H1 (cell line): ENCODE results near the gene LY6G5B. TPM values are rescaled to one million over a fixed set of nuclear protein-coding genes. Genes with fewer than 3 reads are reported as not detected.
A peak's percentile ranks its signal among the peaks of the same experiment; 100 is the strongest.

Experiments used
- CTCF ChIA-PET: fragments of 300-600 bp; sonication (Branson Sonifier 250); formaldehyde crosslinking; loops from one replicate; lab custom pipeline; 2021; ENCODE audit not compliant: partially characterized antibody; lab: Charles Lee
- POLR2A ChIA-PET: fragments of 300-600 bp; sonication (Branson Sonifier 250); formaldehyde crosslinking; loops from one replicate; lab custom pipeline; 2021; ENCODE audit warnings: inconsistent platforms; ENCODE audit not compliant: partially characterized antibody; lab: Charles Lee
- DNase-seq, 2 experiments: peaks; one replicate each; pipeline versions ENCODE4 v3.0.0 to v3.0.0-alpha.2; 2010 to 2022; ENCODE audit warnings: low spot score in 2 of 2, low read depth in 1 of 2, mixed read lengths in 1 of 2
- FAIRE-seq: peaks from 2 replicates; lab custom pipeline; 2011; peaks lifted over from hg19 to GRCh38; lab: Jason Lieb, UNC
- H2AFZ ChIP-seq: 2 replicates; pipeline ENCODE4 v1.8.1; 2012; ENCODE audit warnings: low read length, inconsistent platforms
- H2AK5ac ChIP-seq: 2 replicates; pipeline ENCODE4 v1.6.1; 2013; ENCODE audit warnings: low read depth, low read length
- H2BK120ac ChIP-seq: replicated peaks from 2 replicates; pipeline ENCODE3; 2013; ENCODE audit warnings: low read depth, low read length, inconsistent platforms
- H2BK12ac ChIP-seq: 2 replicates; pipeline ENCODE4 v1.6.1; 2013; ENCODE audit warnings: low read depth, low read length
- H2BK15ac ChIP-seq: 2 replicates; pipeline ENCODE4 v1.6.1; 2013; ENCODE audit warnings: low read length
- H2BK20ac ChIP-seq: 2 replicates; pipeline ENCODE4 v1.6.1; 2013; ENCODE audit warnings: low read length
- H2BK5ac ChIP-seq: 2 replicates; pipeline ENCODE4 v1.6.1; 2013; ENCODE audit warnings: low read depth, low read length
- H3K14ac ChIP-seq: 2 replicates; pipeline ENCODE4 v1.6.1; 2013; ENCODE audit warnings: inconsistent platforms; ENCODE audit not compliant: insufficient read length
- H3K18ac ChIP-seq: 2 replicates; pipeline ENCODE4 v1.6.1; 2013; ENCODE audit warnings: low read length; ENCODE audit errors: extremely low read depth
- H3K23ac ChIP-seq: 2 replicates; pipeline ENCODE4 v1.6.1; 2013; ENCODE audit warnings: inconsistent platforms; ENCODE audit not compliant: insufficient read length
- H3K23me2 ChIP-seq: 2 replicates; pipeline ENCODE4 v1.6.1; 2013; ENCODE audit warnings: low read depth, low read length
- H3K27ac ChIP-seq: 2 replicates; pipeline ENCODE4 v1.6.1; 2011; ENCODE audit warnings: low read depth, low read length, inconsistent platforms
- H3K27me3 ChIP-seq, 4 experiments: replicated peaks in 1 of 4; 1 replicate in 1 of 4; 2 replicates in 3 of 4; pipeline versions ENCODE4 v1.6.1 to v1.8.1; 2011 to 2013; ENCODE audit warnings: low read length in 3 of 4, mild to moderate bottlenecking in 3 of 4, inconsistent platforms in 2 of 4, mixed read lengths in 2 of 4, moderate library complexity in 1 of 4; ENCODE audit not compliant: control insufficient read depth in 3 of 4, insufficient read depth in 3 of 4; ENCODE audit errors: extremely low read depth in 1 of 4
- H3K36me3 ChIP-seq, 4 experiments: 2 replicates each; pipeline versions ENCODE4 v1.6.1 to v1.8.1; 2011 to 2013; ENCODE audit warnings: mild to moderate bottlenecking in 4 of 4, low read length in 3 of 4, moderate library complexity in 2 of 4, control low read depth in 1 of 4, inconsistent platforms in 1 of 4; ENCODE audit not compliant: insufficient read depth in 4 of 4, control insufficient read depth in 2 of 4
- H3K4ac ChIP-seq: replicated peaks from 2 replicates; pipeline ENCODE3; 2013; ENCODE audit warnings: low read length, low read depth, mixed read lengths, inconsistent platforms; ENCODE audit not compliant: insufficient read length
- H3K4me1 ChIP-seq, 4 experiments: replicated peaks in 1 of 4; 1 replicate in 1 of 4; 2 replicates in 3 of 4; pipeline versions ENCODE4 v1.6.1 to v1.8.1; 2011 to 2013; ENCODE audit warnings: low read length in 3 of 4, inconsistent platforms in 2 of 4, mixed read lengths in 1 of 4; ENCODE audit not compliant: insufficient read depth in 4 of 4, control insufficient read depth in 3 of 4
- H3K4me2 ChIP-seq, 2 experiments: 2 replicates each; pipeline versions ENCODE4 v1.6.1 to v1.8.1; 2011 to 2013; ENCODE audit warnings: low read depth in 2 of 2, low read length in 2 of 2, control low read depth in 1 of 2, inconsistent platforms in 1 of 2, mild to moderate bottlenecking in 1 of 2; ENCODE audit not compliant: insufficient read depth in 1 of 2
- H3K4me3 ChIP-seq, 4 experiments: fragments of 200-600, 300-600 bp in 1 of 4; sonication (generic), shearing (Covaris generic), sonication (Bioruptor Twin) in 1 of 4; 2 replicates each; pipeline versions ENCODE4 v1.5.1 to v1.8.1; 2011 to 2016; ENCODE audit warnings: low read length in 4 of 4, low read depth in 3 of 4, control low read depth in 2 of 4, inconsistent platforms in 2 of 4, mild to moderate bottlenecking in 2 of 4, mixed read lengths in 1 of 4, moderate library complexity in 1 of 4; ENCODE audit not compliant: insufficient read depth in 2 of 4; ENCODE audit errors: extremely low read depth in 1 of 4
- H3K56ac ChIP-seq: replicated peaks from 2 replicates; pipeline ENCODE3; 2013; ENCODE audit warnings: low read depth, mild to moderate bottlenecking, mixed read lengths, low read length, inconsistent platforms; ENCODE audit not compliant: insufficient read length
- H3K79me1 ChIP-seq: 2 replicates; pipeline ENCODE4 v1.6.1; 2013; ENCODE audit warnings: low read depth, low read length, control low read depth
- H3K79me2 ChIP-seq, 2 experiments: 2 replicates each; pipeline versions ENCODE4 v1.6.1 to v1.8.1; 2012 to 2013; ENCODE audit warnings: low read length in 2 of 2, mild to moderate bottlenecking in 2 of 2, inconsistent platforms in 1 of 2; ENCODE audit not compliant: insufficient read depth in 2 of 2, control insufficient read depth in 1 of 2
- H3K9ac ChIP-seq, 4 experiments: replicated peaks in 1 of 4; 1 replicate in 1 of 4; 2 replicates in 3 of 4; pipeline versions ENCODE4 v1.6.1 to v1.8.1; 2011 to 2013; ENCODE audit warnings: low read depth in 3 of 4, low read length in 3 of 4, control low read depth in 2 of 4, mild to moderate bottlenecking in 2 of 4, moderate library complexity in 2 of 4, inconsistent platforms in 1 of 4; ENCODE audit errors: extremely low read depth in 1 of 4
- H3K9me3 ChIP-seq, 2 experiments: 2 replicates each; pipeline versions ENCODE4 v1.6.1 to v1.8.1; 2012 to 2013; ENCODE audit warnings: mild to moderate bottlenecking in 2 of 2, moderate library complexity in 2 of 2, control low read depth in 1 of 2, inconsistent platforms in 1 of 2, low read depth in 1 of 2, low read length in 1 of 2, mixed read lengths in 1 of 2; ENCODE audit not compliant: insufficient read depth in 2 of 2
- H4K20me1 ChIP-seq, 2 experiments: replicated peaks in 1 of 2; 2 replicates each; pipeline versions ENCODE3 to v1.8.1; 2011 to 2013; ENCODE audit warnings: inconsistent platforms in 2 of 2, low read length in 2 of 2, mild to moderate bottlenecking in 1 of 2; ENCODE audit not compliant: insufficient read depth in 2 of 2, control insufficient read depth in 1 of 2
- H4K5ac ChIP-seq: 2 replicates; pipeline ENCODE4 v1.6.1; 2013; ENCODE audit warnings: low read length, low read depth, mixed read lengths, inconsistent platforms; ENCODE audit not compliant: insufficient read length
- H4K8ac ChIP-seq: 2 replicates; pipeline ENCODE4 v1.8.0; 2013; ENCODE audit warnings: mild to moderate bottlenecking, moderate library complexity, low read length, inconsistent platforms; ENCODE audit not compliant: insufficient read depth; ENCODE audit errors: extremely low read depth
- H4K91ac ChIP-seq: replicated peaks from 2 replicates; pipeline ENCODE3; 2013; ENCODE audit warnings: low read length, mixed read lengths, inconsistent platforms; ENCODE audit not compliant: insufficient read length
- JUND ChIP-seq: IDR thresholded peaks from 2 replicates; pipeline ENCODE4 v1.6.1; 2011; ENCODE audit warnings: mild to moderate bottlenecking, improper control_type of control experiment, low read length
- POLR2A ChIP-seq, 2 experiments: IDR thresholded peaks; 1 replicate in 1 of 2; 2 replicates in 1 of 2; pipeline ENCODE4 v1.6.1; 2011; ENCODE audit warnings: low read depth in 2 of 2, low read length in 2 of 2, mild to moderate bottlenecking in 2 of 2; ENCODE audit errors: control extremely low read depth in 1 of 2
- POLR2AphosphoS5 ChIP-seq: IDR thresholded peaks from 2 replicates; pipeline ENCODE4 v1.6.1; 2011; ENCODE audit warnings: low read depth, low read length
- SP4 ChIP-seq: IDR thresholded peaks from 2 replicates; pipeline ENCODE4 v1.6.1; 2012; ENCODE audit warnings: low read length, inconsistent platforms
- WGBS, 2 experiments: shearing (Covaris generic) in 1 of 2; methylation state at CpG; one replicate each; pipeline versions ENCODE4 v1.1.6 to v1.1.7; 2013 to 2015; ENCODE audit warnings: low lambda C conversion rate in 2 of 2, mixed read lengths in 2 of 2, inconsistent platforms in 1 of 2, low coverage in 1 of 2, missing lambda C conversion rate in 1 of 2; ENCODE audit not compliant: insufficient replicate concordance in 2 of 2, insufficient coverage in 1 of 2, insufficient read length in 1 of 2; ENCODE audit errors: extremely low coverage in 1 of 2, missing lambda C conversion rate in 1 of 2; 5-methylcytosine and 5-hydroxymethylcytosine counted together
- polyA plus RNA-seq, 7 experiments: library from polyadenylated mRNA; depleted of rRNA in 3 of 7; stranded (reverse) in 5 of 7; unstranded in 2 of 7; fragments of >200 nt in 5 of 7; fragments of 200-250 nt in 2 of 7; gene quantifications; 1 replicate in 5 of 7; 2 replicates in 1 of 7; 4 replicates in 1 of 7; pipeline versions ENCODE4 v1.2.1 to v1.2.3, GENCODE V29; 2011 to 2013; ENCODE audit warnings: missing spikeins in 2 of 7, mixed read lengths in 2 of 7
- total RNA-seq: library from RNA; stranded (reverse); fragmentation: NEBNext Ultra II Directional; extraction: Animal tissue kit (Norgen Biotek cat#: 25700); gene quantifications from 2 replicates; pipeline ENCODE4 v1.2.1, GENCODE V29; 2021

LY6G5B gene
- total and polyA plus RNA-seq, 2 of the 8 experiments (the other 6 are each of a cell fraction or from before 2014, with no cell fraction given) = 10.6 to 12.6 TPM

- FAIRE-seq = no peak
- POLR2A ChIA-PET = interaction anchor here (0.6 to 34.9 kb wide), 29 partner anchors 6 to 333 kb away, joined by 3 to 883 read pairs (median 4); partner anchors contain the start of genes ABHD16A, AIF1, APOM and BAG6
- no peak overlapping the region for H2BK12ac ChIP-seq
These were observed 30.7 kb upstream of the LY6G5B start for GRCh38 chr6:31639043-31639442.

More at GRCh38 chr6:31639043-31639442, 30.7 kb upstream of the LY6G5B start:
- no peak overlapping the region for H4K5ac ChIP-seq
- H3K14ac ChIP-seq = no peak overlapping the region
- no peaks in the 10 kb centered on the region for H3K9me3 ChIP-seq
- H2BK15ac ChIP-seq = no peak overlapping the region
- H3K4ac ChIP-seq = no peak overlapping the region
- H3K27me3 ChIP-seq = no peaks in the 10 kb centered on the region
- peaks cover 12 to 13% of the 10 kb centered on the region in 2 experiments for H4K20me1 ChIP-seq
- H2BK20ac ChIP-seq = no peak overlapping the region
- H3K79me2 ChIP-seq = no peaks in the 10 kb centered on the region
- H2AFZ ChIP-seq = no peak overlapping the region
- H4K91ac ChIP-seq = no peak overlapping the region
- no peak overlapping the region for H2BK5ac ChIP-seq
- CTCF ChIA-PET = interaction anchor here (0.8 to 1.8 kb wide), 5 partner anchors 14 to 40 kb away, joined by 3 to 4 read pairs (median 4); partner anchors contain the start of gene GPANK1
- no peak overlapping the region for H3K23ac ChIP-seq
- H3K23me2 ChIP-seq = no peaks in the 10 kb centered on the region
- peaks cover 61 to 94% (median 77%) of the 10 kb centered on the region in 4 experiments for H3K36me3 ChIP-seq
- TF ChIP-seq SP4 (no peak), JUND (no peak), POLR2AphosphoS5 (peak; percentile 61; the same call in 1 of the 2 replicates), POLR2A (IDR thresholded peaks at IDR 0.05; ENCODE audit: control extremely low read depth in 1 of 2, low read depth in 2 of 2, low read length in 2 of 2) (peak in 1 of 2 experiments; percentile 51; a peak in 1 of 3 replicates)
- no peak overlapping the region for H2BK120ac ChIP-seq
- H3K9ac ChIP-seq = no peak overlapping the region
- no peak overlapping the region for H3K27ac ChIP-seq
- H2AK5ac ChIP-seq = no peak overlapping the region
- H3K4me3 ChIP-seq = no peak overlapping the region
- no peak overlapping the region for H4K8ac ChIP-seq
- H3K56ac ChIP-seq = no peak overlapping the region
- H3K4me1 ChIP-seq = no peaks in the 10 kb centered on the region
- 92% methylated on average over 9 of the region's 9 CpGs; no CpG with 5 or more reads in 1 of the 2 experiments for WGBS, 2 experiments
- H3K4me2 ChIP-seq = no peak overlapping the region
- no peak for DNase-seq
- H3K79me1 ChIP-seq = peaks cover 3% of the 10 kb centered on the region; the same call in 1 of the 2 replicates
- H3K18ac ChIP-seq = no peak overlapping the region
